ENCODE data around the gene ANKS1A.

ANKS1A gene

GRCh38 chr6:35069262-35069661, 180.2 kb downstream of the ANKS1A start:
- DNase-seq (ENCODE audit: low read depth in 2 of 2) = no peak

- DNase-seq (ENCODE audit: low read depth in 2 of 2) = no peak
These were observed 181.1 kb downstream of the ANKS1A start for GRCh38 chr6:35070111-35070510.

- DNase-seq (ENCODE audit: low read depth in 2 of 2) = no peak
These were observed 182.4 kb downstream of the ANKS1A start for GRCh38 chr6:35071347-35071994.

- DNase-seq (ENCODE audit: low read depth in 2 of 2) = no peak
These were observed 183.1 kb downstream of the ANKS1A start for GRCh38 chr6:35072051-35072697.

- DNase-seq (ENCODE audit: low read depth in 2 of 2) = no peak
These were observed 183.6 kb downstream of the ANKS1A start for GRCh38 chr6:35072698-35073055.

- no peak for DNase-seq (ENCODE audit: low read depth in 2 of 2)
These were observed 184.2 kb downstream of the ANKS1A start for GRCh38 chr6:35073211-35073610.

- DNase-seq (ENCODE audit: low read depth in 2 of 2) = no peak
These were observed 184.9 kb downstream of the ANKS1A start for GRCh38 chr6:35073766-35074471.

- DNase-seq (ENCODE audit: low read depth in 2 of 2) = no peak
These were observed 188.1 kb downstream of the ANKS1A start for GRCh38 chr6:35076997-35077712.

- no peak for DNase-seq (ENCODE audit: low read depth in 2 of 2)
These were observed 188.7 kb downstream of the ANKS1A start for GRCh38 chr6:35077713-35078105.

- DNase-seq (ENCODE audit: low read depth in 2 of 2) = no peak
These were observed 189.3 kb downstream of the ANKS1A start for GRCh38 chr6:35078226-35078850.

GRCh38 chr6:35078896-35079295, 189.8 kb downstream of the ANKS1A start:
- DNase-seq (ENCODE audit: low read depth in 2 of 2) = no peak

- DNase-seq (ENCODE audit: low read depth in 2 of 2) = no peak
These were observed 190.4 kb downstream of the ANKS1A start for GRCh38 chr6:35079311-35080000.

GRCh38 chr6:35080016-35080680, 191.1 kb downstream of the ANKS1A start:
- DNase-seq (ENCODE audit: low read depth in 2 of 2) = no peak

- DNase-seq (ENCODE audit: low read depth in 2 of 2) = no peak
These were observed 191.9 kb downstream of the ANKS1A start for GRCh38 chr6:35080821-35081425.

- no peak for DNase-seq (ENCODE audit: low read depth in 2 of 2)
These were observed 192.4 kb downstream of the ANKS1A start for GRCh38 chr6:35081426-35081851.

GRCh38 chr6:35082046-35082732, 193.1 kb downstream of the ANKS1A start:
- no peak for DNase-seq (ENCODE audit: low read depth in 2 of 2)

GRCh38 chr6:35082733-35083403, 193.8 kb downstream of the ANKS1A start:
- no peak for DNase-seq (ENCODE audit: low read depth in 2 of 2)

GRCh38 chr6:35083507-35083906, 194.5 kb downstream of the ANKS1A start:
- no peak for DNase-seq (ENCODE audit: low read depth in 2 of 2)

GRCh38 chr6:35084041-35084491, 195.0 kb downstream of the ANKS1A start:
- DNase-seq (ENCODE audit: low read depth in 2 of 2) = no peak

All from activated CD8-positive, alpha-beta memory T cell treated with anti-CD3 and anti-CD28 coated beads for 4 hours (primary cell).